ENCODE results near the gene DCLK3.

Gene DCLK3

GRCh38 chr3:36678216-36679013, 85.9 kb downstream of the DCLK3 start:
- no peak overlapping the region for H3K27ac ChIP-seq (ENCODE audit: low read depth in 2 of 2, low read length in 2 of 2)
- peaks cover 2 to 4% of the 10 kb centered on the region in 2 donors for H3K9me3 ChIP-seq (ENCODE audit: control insufficient read depth in 2 of 2, low read length in 2 of 2)
- H3K27me3 ChIP-seq (ENCODE audit: control insufficient read depth in 2 of 2, insufficient read depth in 2 of 2, low read length in 2 of 2), result no peaks in the 10 kb centered on the region
- no peaks in the 10 kb centered on the region for H3K36me3 ChIP-seq (ENCODE audit: control insufficient read depth in 2 of 2, insufficient read depth in 2 of 2, low read length in 2 of 2)
- H3K4me3 ChIP-seq (ENCODE audit: low read length in 2 of 2), result no peak overlapping the region
- no peak overlapping the region for H3K9ac ChIP-seq (ENCODE audit: low read depth in 1 of 2, low read length in 2 of 2)
- no peaks in the 10 kb centered on the region for H3K4me1 ChIP-seq (ENCODE audit: control insufficient read depth in 2 of 2, insufficient read depth in 2 of 2, low read length in 2 of 2)

DNA sequence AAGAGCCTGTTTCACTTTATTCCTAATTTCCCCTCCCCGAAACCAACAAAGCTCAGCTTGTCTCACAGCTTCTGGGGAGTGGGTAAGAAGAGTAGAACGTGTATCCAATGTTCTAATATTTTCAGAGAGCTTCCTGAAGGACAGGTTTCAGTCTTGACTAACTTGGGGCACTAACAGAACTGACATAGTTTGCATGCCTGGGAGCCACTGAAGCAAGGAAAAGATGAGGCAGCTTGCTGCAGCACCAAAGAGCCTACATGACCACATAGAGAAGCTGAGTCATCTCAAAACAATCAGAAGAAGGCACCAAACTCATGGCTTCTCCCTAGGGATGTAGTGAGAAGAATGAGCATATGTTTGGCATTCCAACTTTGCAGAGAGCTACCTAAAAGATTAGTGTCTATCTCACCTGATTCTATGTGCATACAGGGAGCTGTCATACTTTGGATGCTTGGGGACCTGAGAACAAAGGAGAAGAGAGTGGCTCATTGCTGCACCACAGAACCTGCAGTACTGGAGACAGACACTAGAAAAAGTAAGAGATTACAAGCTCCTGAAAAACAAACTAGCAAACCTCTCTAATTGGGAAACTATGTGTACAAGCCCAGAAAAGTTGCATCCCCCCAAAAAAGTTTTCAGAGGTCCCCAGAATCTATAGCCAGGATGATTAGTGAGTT, 86.9 kb downstream of the DCLK3 start:
- no peak overlapping the region for H3K27ac ChIP-seq (ENCODE audit: low read depth in 2 of 2, low read length in 2 of 2)
- H3K4me3 ChIP-seq (ENCODE audit: low read length in 2 of 2), result no peak overlapping the region
- no peaks in the 10 kb centered on the region for H3K36me3 ChIP-seq (ENCODE audit: control insufficient read depth in 2 of 2, insufficient read depth in 2 of 2, low read length in 2 of 2)
- peaks cover 2 to 4% of the 10 kb centered on the region in 2 donors for H3K9me3 ChIP-seq (ENCODE audit: control insufficient read depth in 2 of 2, low read length in 2 of 2)
- H3K9ac ChIP-seq (ENCODE audit: low read depth in 1 of 2, low read length in 2 of 2), result no peak overlapping the region
- H3K27me3 ChIP-seq (ENCODE audit: control insufficient read depth in 2 of 2, insufficient read depth in 2 of 2, low read length in 2 of 2), result no peaks in the 10 kb centered on the region
- H3K4me1 ChIP-seq (ENCODE audit: control insufficient read depth in 2 of 2, insufficient read depth in 2 of 2, low read length in 2 of 2), result no peaks in the 10 kb centered on the region

- peaks cover 2 to 4% of the 10 kb centered on the region in 2 donors for H3K9me3 ChIP-seq (ENCODE audit: control insufficient read depth in 2 of 2, low read length in 2 of 2)
- no peak overlapping the region for H3K9ac ChIP-seq (ENCODE audit: low read depth in 1 of 2, low read length in 2 of 2)
- no peaks in the 10 kb centered on the region for H3K27me3 ChIP-seq (ENCODE audit: control insufficient read depth in 2 of 2, insufficient read depth in 2 of 2, low read length in 2 of 2)
- no peak overlapping the region for H3K4me3 ChIP-seq (ENCODE audit: low read length in 2 of 2)
- H3K4me1 ChIP-seq (ENCODE audit: control insufficient read depth in 2 of 2, insufficient read depth in 2 of 2, low read length in 2 of 2), result no peaks in the 10 kb centered on the region
- no peak overlapping the region for H3K27ac ChIP-seq (ENCODE audit: low read depth in 2 of 2, low read length in 2 of 2)
- no peaks in the 10 kb centered on the region for H3K36me3 ChIP-seq (ENCODE audit: control insufficient read depth in 2 of 2, insufficient read depth in 2 of 2, low read length in 2 of 2)
Measured at GRCh38 chr3:36674816-36675215, 89.5 kb downstream of the DCLK3 start.

GRCh38 chr3:36669764-36670163, 94.6 kb downstream of the DCLK3 start:
- no peaks in the 10 kb centered on the region for H3K36me3 ChIP-seq (ENCODE audit: control insufficient read depth in 2 of 2, insufficient read depth in 2 of 2, low read length in 2 of 2)
- H3K9me3 ChIP-seq (ENCODE audit: control insufficient read depth in 2 of 2, low read length in 2 of 2), result no peaks in the 10 kb centered on the region
- H3K9ac ChIP-seq (ENCODE audit: low read depth in 1 of 2, low read length in 2 of 2), result no peak overlapping the region
- no peak overlapping the region for H3K27ac ChIP-seq (ENCODE audit: low read depth in 2 of 2, low read length in 2 of 2)
- H3K27me3 ChIP-seq (ENCODE audit: control insufficient read depth in 2 of 2, insufficient read depth in 2 of 2, low read length in 2 of 2), result no peaks in the 10 kb centered on the region
- H3K4me1 ChIP-seq (ENCODE audit: control insufficient read depth in 2 of 2, insufficient read depth in 2 of 2, low read length in 2 of 2), result no peaks in the 10 kb centered on the region
- H3K4me3 ChIP-seq (ENCODE audit: low read length in 2 of 2), result no peak overlapping the region

- H3K9me3 ChIP-seq (ENCODE audit: control insufficient read depth in 2 of 2, low read length in 2 of 2), result no peaks in the 10 kb centered on the region
- no peaks in the 10 kb centered on the region for H3K4me1 ChIP-seq (ENCODE audit: control insufficient read depth in 2 of 2, insufficient read depth in 2 of 2, low read length in 2 of 2)
- H3K9ac ChIP-seq (ENCODE audit: low read depth in 1 of 2, low read length in 2 of 2), result no peak overlapping the region
- no peaks in the 10 kb centered on the region for H3K27me3 ChIP-seq (ENCODE audit: control insufficient read depth in 2 of 2, insufficient read depth in 2 of 2, low read length in 2 of 2)
- no peak overlapping the region for H3K27ac ChIP-seq (ENCODE audit: low read depth in 2 of 2, low read length in 2 of 2)
- no peaks in the 10 kb centered on the region for H3K36me3 ChIP-seq (ENCODE audit: control insufficient read depth in 2 of 2, insufficient read depth in 2 of 2, low read length in 2 of 2)
- no peak overlapping the region for H3K4me3 ChIP-seq (ENCODE audit: low read length in 2 of 2)
Measured at GRCh38 chr3:36666166-36666565, 98.2 kb downstream of the DCLK3 start.

DNA sequence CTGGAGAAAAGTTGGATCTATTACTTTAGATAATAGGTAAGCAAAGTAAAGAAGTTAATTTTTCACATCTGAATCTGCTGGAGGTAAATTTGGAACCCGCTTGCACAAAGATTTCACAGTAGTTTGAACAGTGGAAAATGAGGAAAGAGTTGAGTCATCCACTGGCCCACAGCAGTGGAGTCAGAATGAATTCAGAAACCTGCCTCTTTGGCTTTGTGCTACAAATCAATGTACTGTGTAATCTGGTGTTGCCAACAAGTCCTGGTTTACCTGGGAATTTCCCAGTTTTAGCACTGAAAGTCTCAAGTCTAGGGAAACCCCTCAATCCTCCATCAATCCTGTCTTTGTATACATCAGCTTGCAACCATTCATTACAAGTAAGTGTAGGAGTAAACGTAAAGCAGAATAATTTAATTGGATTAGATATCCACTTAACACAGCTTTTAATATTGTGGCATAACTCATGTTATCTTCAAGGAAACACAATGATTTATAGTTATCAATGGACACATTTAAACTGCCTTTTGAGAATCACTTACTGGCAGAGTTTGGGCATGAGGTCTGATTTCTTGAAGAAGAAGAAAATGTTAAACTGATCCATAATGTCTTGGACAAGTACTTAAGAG, 100.6 kb downstream of the DCLK3 start:
- no peak overlapping the region for H3K4me3 ChIP-seq (ENCODE audit: low read length in 2 of 2)
- no peaks in the 10 kb centered on the region for H3K4me1 ChIP-seq (ENCODE audit: control insufficient read depth in 2 of 2, insufficient read depth in 2 of 2, low read length in 2 of 2)
- H3K27ac ChIP-seq (ENCODE audit: low read depth in 2 of 2, low read length in 2 of 2), result no peak overlapping the region
- no peak overlapping the region for H3K9ac ChIP-seq (ENCODE audit: low read depth in 1 of 2, low read length in 2 of 2)
- H3K36me3 ChIP-seq (ENCODE audit: control insufficient read depth in 2 of 2, insufficient read depth in 2 of 2, low read length in 2 of 2), result no peaks in the 10 kb centered on the region
- H3K9me3 ChIP-seq (ENCODE audit: control insufficient read depth in 2 of 2, low read length in 2 of 2), result no peaks in the 10 kb centered on the region
- H3K27me3 ChIP-seq (ENCODE audit: control insufficient read depth in 2 of 2, insufficient read depth in 2 of 2, low read length in 2 of 2), result no peaks in the 10 kb centered on the region

DNA sequence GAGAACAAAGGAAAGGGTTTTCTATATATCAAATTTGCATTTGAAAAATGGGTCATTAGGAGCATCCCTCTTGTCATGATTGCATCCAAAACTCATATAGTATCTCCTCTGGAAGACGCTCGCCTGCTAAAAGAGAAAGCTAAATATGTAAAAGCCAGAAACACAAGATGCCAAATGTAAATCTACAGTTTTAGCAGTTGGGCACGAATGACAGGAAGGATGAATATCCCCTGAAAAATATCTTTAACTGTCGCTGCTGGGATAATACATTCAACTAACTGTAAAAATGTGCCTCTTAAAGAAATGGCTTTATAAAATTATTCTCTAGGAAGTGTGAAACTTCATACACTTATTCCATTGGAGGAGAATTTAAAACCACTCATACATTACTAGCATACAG, 101.7 kb downstream of the DCLK3 start:
- Histone ChIP-seq H3K9ac (ENCODE audit: low read depth in 1 of 2, low read length in 2 of 2) (no peak overlapping the region), H3K27ac (ENCODE audit: low read depth in 2 of 2, low read length in 2 of 2) (no peak overlapping the region), H3K36me3 (ENCODE audit: control insufficient read depth in 2 of 2, insufficient read depth in 2 of 2, low read length in 2 of 2) (no peaks in the 10 kb centered on the region)

More for the DNA sequence above, 101.7 kb downstream of the DCLK3 start:
- H3K4me1 ChIP-seq (ENCODE audit: control insufficient read depth in 2 of 2, insufficient read depth in 2 of 2, low read length in 2 of 2), result no peaks in the 10 kb centered on the region
- no peak overlapping the region for H3K4me3 ChIP-seq (ENCODE audit: low read length in 2 of 2)
- no peaks in the 10 kb centered on the region for H3K27me3 ChIP-seq (ENCODE audit: control insufficient read depth in 2 of 2, insufficient read depth in 2 of 2, low read length in 2 of 2)
- no peaks in the 10 kb centered on the region for H3K9me3 ChIP-seq (ENCODE audit: control insufficient read depth in 2 of 2, low read length in 2 of 2)
